Lower leg skin (tissue), 4 donors: ENCODE results near the gene SMAD5. TPM values are rescaled to one million over a fixed set of nuclear protein-coding genes. Genes with fewer than 3 reads are reported as not detected.

ENCODE experiments used
- DNase-seq, 2 donors: peaks; one replicate each; pipeline ENCODE4 v3.0.0-alpha.2; 2019; ENCODE audit warnings: low spot score in 2 of 2
- H3K4me3 ChIP-seq: fragments of 200-600 bp; sonication (generic); 2 replicates; pipeline ENCODE4 v1.5.1; 2017; ENCODE audit warnings: mild to moderate bottlenecking, low read depth; ENCODE audit not compliant: poor library complexity, severe bottlenecking
- CTCF ChIP-seq, 3 donors: fragments of 450-650 bp; IDR thresholded peaks; one replicate each; pipeline ENCODE4 v1.5.1; 2016; ENCODE audit warnings: antibody characterized with exemption in 3 of 3, mild to moderate bottlenecking in 3 of 3, moderate library complexity in 2 of 3
- POLR2A ChIP-seq, 2 donors: fragments of 450-650 bp; IDR thresholded peaks; one replicate each; pipeline ENCODE4 v1.6.1; 2016 to 2017; ENCODE audit warnings: antibody characterized with exemption in 2 of 2, mild to moderate bottlenecking in 1 of 2, moderate library complexity in 1 of 2
- WGBS, 2 donors: methylation state at CpG; one replicate each; pipeline ENCODE4 v1.1.5; 2018; 5-methylcytosine and 5-hydroxymethylcytosine counted together
- intact Hi-C: fragments of 100-400 bp; cut with DNase I; formaldehyde crosslinking; loops from one replicate; pipeline ENCODE4 v1.15.0; 2023; ENCODE audit warnings: low total_unique reads
- total RNA-seq, 4 donors: library from RNA; depleted of rRNA; stranded (reverse); fragments of >200 nt; gene quantifications; one replicate each; pipeline ENCODE4 v1.1.0, GENCODE V29; 2016

The SMAD5 gene
- total RNA-seq, 4 donors from 2014 or later, result 43.3 to 102 (median 65.1) TPM

GRCh38 chr5:136137497-136138220 lies 5.0 kb downstream of the SMAD5 start:
- DNase-seq, result no peak
- intact Hi-C loops, result no loop called here
- TF ChIP-seq CTCF (IDR thresholded peaks at IDR 0.05) (no peak), POLR2A (IDR thresholded peaks at IDR 0.05) (no peak)
- no peak overlapping the region for H3K4me3 ChIP-seq
- WGBS, 2 donors, result 33 to 44% methylated on average over 2 of the region's 2 CpGs

GRCh38 chr5:136141561-136141960 lies 8.9 kb downstream of the SMAD5 start:
- DNase-seq, result no peak
- no peak for TF ChIP-seq CTCF (IDR thresholded peaks at IDR 0.05)
- intact Hi-C loops, result no loop called here
- no peak overlapping the region for H3K4me3 ChIP-seq

- 79 to 84% methylated on average over 6 of the region's 6 CpGs for WGBS, 2 donors
- intact Hi-C loops, result no loop called here
- H3K4me3 ChIP-seq, result no peak overlapping the region
- TF ChIP-seq CTCF (IDR thresholded peaks at IDR 0.05), result no peak
- DNase-seq, result no peak
These were observed 10.7 kb downstream of the SMAD5 start for GRCh38 chr5:136143312-136143711.

GRCh38 chr5:136143763-136144162 lies 11.1 kb downstream of the SMAD5 start:
- 72 to 75% methylated on average over 3 of the region's 3 CpGs for WGBS, 2 donors
- TF ChIP-seq POLR2A (IDR thresholded peaks at IDR 0.05), result no peak
- no peak for TF ChIP-seq CTCF (IDR thresholded peaks at IDR 0.05)
- intact Hi-C loops, result no loop called here
- no peak overlapping the region for H3K4me3 ChIP-seq
- DNase-seq, result no peak

- intact Hi-C loops, result no loop called here
- H3K4me3 ChIP-seq, result no peak overlapping the region
- no peak for DNase-seq
- WGBS, 2 donors, result 31 to 44% methylated on average over 2 of the region's 2 CpGs
- no peak for TF ChIP-seq POLR2A (IDR thresholded peaks at IDR 0.05)
- no peak for TF ChIP-seq CTCF (IDR thresholded peaks at IDR 0.05)
These were observed 12.4 kb downstream of the SMAD5 start for GRCh38 chr5:136145030-136145429.

GRCh38 chr5:136146201-136146600 lies 13.6 kb downstream of the SMAD5 start:
- no peak for DNase-seq
- TF ChIP-seq CTCF (IDR thresholded peaks at IDR 0.05) (no peak), POLR2A (IDR thresholded peaks at IDR 0.05) (no peak)
- no peak overlapping the region for H3K4me3 ChIP-seq
- WGBS, 2 donors, result 73% methylated on average over 3 of the region's 3 CpGs
- intact Hi-C loops, result no loop called here
